ENCODE results near the gene NTSR1.
A peak's percentile ranks its signal among the peaks of the same experiment; 100 is the strongest.
"Not testable (repeated sequence)": the region's sequence is repeated elsewhere in the genome, so short reads cannot be mapped to it uniquely, and the experiment has no call there.

Gene NTSR1

DNA sequence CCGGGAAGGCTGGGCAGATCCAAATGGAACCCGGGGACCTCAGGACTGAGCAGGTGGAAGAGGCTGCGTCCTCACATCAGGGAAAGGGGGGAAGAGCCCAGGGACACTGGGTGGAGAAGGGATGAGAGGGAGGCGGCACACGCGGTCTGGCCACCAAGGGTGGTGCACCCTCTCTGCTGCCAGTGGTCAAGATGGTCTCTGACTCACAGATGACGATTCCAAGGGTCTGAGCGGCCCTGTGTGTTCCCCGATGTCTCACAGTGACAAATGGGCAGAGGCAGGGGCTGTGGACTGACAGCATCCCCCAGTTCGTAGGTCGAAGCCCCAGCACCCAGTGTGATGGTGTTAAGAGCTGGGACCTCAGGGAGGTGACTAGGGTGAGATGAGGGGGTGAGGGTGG lies 34.3 kb upstream of the NTSR1 start:
- DNase-seq (ENCODE audit: low spot score): no peak

DNA sequence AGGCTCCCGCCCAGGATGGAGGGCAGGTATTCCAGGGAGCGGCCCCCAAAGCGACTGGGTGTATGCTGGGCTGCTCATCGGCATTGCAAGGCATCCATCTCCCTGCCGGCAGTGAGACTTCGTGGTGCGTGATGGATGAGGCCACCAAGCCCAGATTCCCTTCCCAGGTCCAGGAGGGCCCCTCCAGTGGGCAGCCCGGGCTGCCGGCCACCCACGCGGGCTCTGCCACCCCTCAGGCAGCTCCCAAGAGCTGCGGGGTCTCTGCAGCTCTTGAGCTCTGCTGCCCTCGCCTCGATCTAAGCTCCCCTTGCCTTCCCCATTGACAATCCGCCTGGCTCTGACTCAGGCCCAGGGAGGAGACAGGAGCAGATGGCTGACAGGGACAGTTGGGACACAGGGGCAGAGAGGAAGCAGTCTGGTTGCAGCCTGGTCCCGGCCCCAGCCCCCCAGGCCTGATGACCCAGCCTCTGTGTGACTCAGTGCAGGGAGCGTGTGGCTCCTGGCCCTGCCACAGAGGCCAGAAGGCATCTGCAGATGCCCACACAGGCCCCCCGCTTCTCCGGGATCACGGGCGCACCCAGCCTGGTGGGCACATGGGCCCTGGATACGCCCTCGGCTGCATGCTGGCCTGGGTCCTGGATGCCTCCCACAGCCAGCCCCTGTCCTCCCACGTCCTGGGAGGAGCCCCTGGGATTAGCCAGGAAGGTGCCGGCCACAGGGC lies 33.3 kb upstream of the NTSR1 start:
- no peak for DNase-seq (ENCODE audit: low spot score)

DNA sequence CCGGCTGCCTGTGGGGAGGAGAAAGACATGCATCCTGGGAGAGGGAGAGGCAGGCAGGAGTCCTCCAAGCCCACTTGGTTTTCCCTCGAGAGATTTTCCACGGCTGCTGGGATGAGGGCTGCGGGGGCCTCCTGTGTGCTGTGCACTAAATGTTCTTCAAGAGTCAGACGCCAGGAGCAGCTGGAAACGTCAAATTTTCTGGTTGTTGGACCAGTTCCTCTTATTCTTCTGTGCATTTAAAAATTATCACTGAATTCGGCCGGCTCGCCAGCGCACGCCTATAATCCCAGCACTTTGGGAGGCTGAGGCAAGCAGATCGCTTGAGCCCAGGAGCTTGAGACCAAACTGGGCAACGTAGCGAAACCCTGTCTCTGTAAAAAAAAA lies 32.8 kb upstream of the NTSR1 start:
- no peak for DNase-seq (ENCODE audit: low spot score)

GRCh38 chr20:62676976-62677375 lies 31.7 kb upstream of the NTSR1 start:
- no peak for DNase-seq (ENCODE audit: low spot score)

DNA sequence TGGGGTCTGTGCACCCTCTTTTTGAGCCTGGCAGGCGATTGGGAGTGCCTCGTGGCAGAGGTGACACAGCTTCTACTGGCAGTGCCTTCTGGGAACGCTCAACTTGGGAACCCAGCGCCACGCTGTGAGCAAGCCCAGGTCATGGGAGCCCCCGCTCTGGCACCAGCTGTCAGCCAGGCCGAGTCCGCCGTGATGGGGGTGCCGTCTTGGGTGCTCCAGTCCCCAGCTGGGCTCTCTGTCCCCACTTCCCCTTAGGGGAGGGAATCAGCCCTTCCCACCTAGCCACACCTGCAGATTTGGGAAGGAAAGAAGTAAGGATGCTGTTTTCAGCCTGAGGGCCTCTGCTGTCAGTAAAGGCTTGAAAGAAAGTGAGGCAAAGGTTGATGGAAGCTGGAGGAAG lies 31.0 kb upstream of the NTSR1 start:
- no peak for DNase-seq (ENCODE audit: low spot score)

DNA sequence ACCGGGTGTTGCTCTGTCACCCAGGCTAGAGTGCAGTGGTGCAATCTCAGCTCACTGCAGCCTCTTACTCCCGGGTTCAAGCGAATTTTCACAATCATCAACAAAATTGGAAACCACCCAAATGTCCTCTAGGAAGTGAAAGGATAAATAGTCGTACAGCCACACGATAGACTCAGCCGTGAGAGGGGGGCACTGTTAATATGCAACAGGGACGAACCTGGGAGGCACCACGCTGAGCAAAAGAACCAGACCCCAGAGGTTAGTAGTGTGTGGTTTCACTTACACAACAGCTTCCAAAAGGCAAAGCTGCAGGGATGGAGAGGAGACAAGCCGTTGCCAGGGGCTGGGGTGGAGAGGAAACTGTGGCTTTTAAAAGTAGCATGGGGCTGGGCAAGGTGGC lies 30.1 kb upstream of the NTSR1 start:
- DNase-seq (ENCODE audit: low spot score): no peak

GRCh38 chr20:62679978-62680589 lies 28.6 kb upstream of the NTSR1 start:
- DNase-seq (ENCODE audit: low spot score): no peak

GRCh38 chr20:62682912-62683517 lies 25.6 kb upstream of the NTSR1 start:
- DNase-seq (ENCODE audit: low spot score): no peak

GRCh38 chr20:62683660-62684322 lies 24.8 kb upstream of the NTSR1 start:
- DNase-seq (ENCODE audit: low spot score): not testable (repeated sequence)

DNA sequence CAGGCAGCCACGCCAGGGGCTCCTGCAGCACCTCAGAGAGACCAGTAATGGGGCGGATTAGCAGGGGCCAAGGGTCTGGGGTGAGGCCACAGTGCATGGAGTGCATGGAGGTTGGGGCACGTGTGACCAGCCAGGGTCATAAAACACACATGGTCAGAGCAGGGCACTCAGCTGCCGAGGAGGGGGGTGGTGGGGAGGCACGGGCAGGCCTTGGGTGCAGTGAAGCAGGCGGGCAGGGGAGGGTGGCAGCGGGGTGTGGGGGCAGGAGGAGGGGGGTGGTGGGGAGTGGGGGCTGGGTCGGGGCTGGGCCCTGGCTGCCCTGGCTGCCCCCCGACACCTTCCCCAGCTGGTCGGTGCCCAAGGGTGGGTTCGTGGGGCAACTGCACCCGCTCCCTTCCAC lies 23.7 kb upstream of the NTSR1 start:
- DNase-seq (ENCODE audit: low spot score): no peak

GRCh38 chr20:62685781-62686555 lies 22.7 kb upstream of the NTSR1 start:
- DNase-seq (ENCODE audit: low spot score): peak; percentile 68

DNA sequence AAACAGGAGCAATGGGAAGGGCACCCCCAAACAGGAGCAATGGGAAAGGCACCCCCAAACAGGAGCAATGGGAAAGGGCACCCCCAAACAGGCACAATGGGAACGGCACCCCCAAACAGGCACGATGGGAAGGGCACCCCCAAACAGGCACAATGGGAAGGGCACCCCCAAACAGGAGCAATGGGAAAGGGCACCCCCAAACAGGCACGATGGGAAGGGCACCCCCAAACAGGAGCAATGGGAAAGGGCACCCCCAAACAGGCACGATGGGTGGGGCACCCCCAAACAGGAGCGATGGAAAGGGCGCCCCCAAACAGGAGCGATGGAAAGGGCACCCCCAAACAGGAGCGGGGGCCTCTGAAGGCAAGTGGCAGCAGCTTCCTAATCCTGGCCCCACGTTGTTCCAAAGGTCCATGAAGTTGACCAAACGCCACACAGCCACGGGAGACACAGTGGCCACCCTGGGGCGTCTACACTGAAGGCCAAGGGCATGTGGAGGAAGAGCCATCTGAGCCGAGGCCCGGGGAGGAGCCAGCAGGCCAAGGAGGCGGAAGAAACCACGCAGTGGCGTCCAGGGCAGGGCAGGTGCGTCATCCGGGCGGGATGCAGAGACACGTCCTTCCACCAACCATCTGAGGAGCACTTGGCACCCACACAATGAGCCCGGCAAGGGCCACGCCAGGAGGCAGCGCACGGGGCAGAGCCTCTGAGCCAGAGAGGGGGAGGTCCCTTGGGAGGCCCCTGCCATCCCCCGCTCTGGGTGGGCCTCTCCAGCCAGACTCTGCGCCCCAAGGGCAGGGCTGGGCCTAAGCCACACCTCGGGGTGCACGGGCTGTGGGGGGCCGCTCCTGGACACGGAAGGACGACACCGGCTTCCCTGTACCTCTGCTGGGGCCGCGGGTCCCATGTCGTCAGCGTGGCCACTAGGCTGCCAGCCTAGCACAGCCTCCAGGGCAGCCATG lies 21.5 kb upstream of the NTSR1 start:
- no peak for DNase-seq (ENCODE audit: low spot score)

DNA sequence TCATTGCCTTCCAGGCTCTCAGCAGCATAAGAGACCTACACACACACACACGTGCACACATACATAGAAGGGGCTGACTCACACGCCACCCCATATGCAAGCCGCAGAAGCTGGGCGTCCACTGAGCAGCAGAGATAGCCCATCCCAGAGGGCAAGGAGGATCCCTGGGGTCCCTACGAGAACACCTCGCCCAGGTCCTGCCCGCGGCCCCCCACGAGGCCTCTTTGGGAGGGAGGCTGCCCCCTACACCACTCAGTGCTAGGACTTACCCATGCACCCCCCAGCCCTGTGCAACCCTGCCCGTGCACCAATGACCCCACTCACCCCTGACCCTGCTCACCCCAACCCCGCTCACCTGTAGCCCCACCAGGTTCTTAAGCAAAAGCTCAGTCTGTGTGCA lies 20.6 kb upstream of the NTSR1 start:
- no peak for DNase-seq (ENCODE audit: low spot score)

DNA sequence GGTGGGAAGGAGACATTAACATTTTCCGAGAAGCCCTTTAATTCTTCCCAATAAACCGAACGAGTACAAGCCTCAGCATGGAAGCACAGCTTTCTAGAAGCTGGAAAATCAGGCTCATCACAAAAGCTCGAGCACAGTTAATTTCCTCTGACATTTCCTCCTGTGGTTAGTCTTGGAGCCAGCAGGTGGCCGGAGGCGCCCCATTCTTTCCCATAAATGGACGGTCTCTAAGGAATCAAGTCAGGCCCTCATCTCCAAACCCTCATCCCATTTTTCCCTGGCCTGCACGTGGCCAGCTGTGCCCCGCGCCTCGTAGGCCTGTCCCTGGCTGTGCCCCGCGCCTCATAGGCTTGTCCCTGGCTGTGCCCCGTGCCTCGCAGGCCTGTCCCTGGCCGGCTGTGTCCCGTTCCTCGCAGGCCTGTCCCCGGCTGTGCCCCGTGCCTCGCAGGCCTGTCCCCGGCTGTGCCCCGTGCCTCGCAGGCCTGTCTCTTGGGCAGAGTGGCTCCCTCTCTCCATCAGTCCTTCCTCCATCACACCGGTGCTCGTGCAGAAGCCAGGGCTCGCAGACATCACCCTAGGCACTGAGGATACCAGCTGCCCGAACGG lies 19.7 kb upstream of the NTSR1 start:
- no peak for DNase-seq (ENCODE audit: low spot score)

GRCh38 chr20:62689861-62690260 lies 18.8 kb upstream of the NTSR1 start:
- no peak for DNase-seq (ENCODE audit: low spot score)

- no peak for DNase-seq (ENCODE audit: low spot score)
These were observed 18.3 kb upstream of the NTSR1 start for GRCh38 chr20:62690261-62690820.

DNA sequence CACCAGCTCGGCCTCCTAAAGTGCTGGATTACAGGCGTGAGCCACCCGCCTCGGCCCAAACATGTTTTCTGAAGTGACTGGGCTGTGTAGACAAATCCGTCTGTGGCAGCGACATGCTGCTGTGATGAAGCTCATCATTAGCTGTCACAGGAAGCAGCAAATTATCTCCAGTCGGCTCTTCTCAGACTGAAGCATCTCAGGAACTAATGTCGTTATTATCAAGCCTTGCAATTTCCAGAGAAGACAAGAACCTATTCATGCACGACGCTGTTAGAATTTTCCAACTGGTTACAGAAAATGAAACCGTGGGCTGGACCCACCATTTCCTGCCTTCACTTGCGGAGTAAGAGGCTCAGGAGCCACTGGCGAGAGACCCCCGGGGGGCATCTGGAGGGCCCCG lies 17.1 kb upstream of the NTSR1 start:
- DNase-seq (ENCODE audit: low spot score): no peak

- DNase-seq (ENCODE audit: low spot score): no peak
These were observed 16.5 kb upstream of the NTSR1 start for GRCh38 chr20:62692176-62692575.

GRCh38 chr20:62692801-62693523 lies 15.7 kb upstream of the NTSR1 start:
- DNase-seq (ENCODE audit: low spot score): no peak

- DNase-seq (ENCODE audit: low spot score): no peak
These were observed 15.1 kb upstream of the NTSR1 start for GRCh38 chr20:62693524-62693922.
